GM10266 (cell line): ENCODE results near the gene UCK2.
A peak's percentile ranks its signal among the peaks of the same experiment; 100 is the strongest.

Experiments used
- DNase-seq: peaks from one replicate; pipeline ENCODE4 v3.0.0; 2012; ENCODE audit errors: extremely low spot score
- TF ChIP-seq, protein P1 (sequence below): IDR thresholded peaks from 2 replicates; pipeline ENCODE4 v1.5.1; 2012; ENCODE audit warnings: mild to moderate bottlenecking, low read depth; ENCODE audit not compliant: control insufficient read depth, insufficient read depth; ENCODE audit errors: missing control alignments

UCK2 gene

DNA sequence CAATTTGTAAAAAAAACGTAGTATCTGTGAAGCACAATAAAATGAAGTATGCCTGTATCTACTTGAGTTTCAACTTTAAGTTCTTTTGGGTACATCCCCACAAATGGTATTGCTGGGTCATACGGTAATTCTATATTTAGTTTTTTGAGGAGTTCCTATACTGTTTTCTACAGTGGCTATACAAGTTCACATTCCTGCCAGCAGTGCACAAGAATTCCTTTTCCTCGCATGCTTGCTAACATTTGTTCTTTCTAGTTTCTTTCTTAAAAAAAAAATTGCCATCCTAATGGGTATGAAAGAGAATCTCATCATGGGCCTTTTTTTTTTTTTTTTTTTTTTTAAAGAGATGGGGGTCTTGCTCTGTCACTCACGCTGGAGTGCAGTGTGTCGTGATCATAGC, 41.9 kb downstream of the UCK2 start:
- DNase-seq: no peak

DNA sequence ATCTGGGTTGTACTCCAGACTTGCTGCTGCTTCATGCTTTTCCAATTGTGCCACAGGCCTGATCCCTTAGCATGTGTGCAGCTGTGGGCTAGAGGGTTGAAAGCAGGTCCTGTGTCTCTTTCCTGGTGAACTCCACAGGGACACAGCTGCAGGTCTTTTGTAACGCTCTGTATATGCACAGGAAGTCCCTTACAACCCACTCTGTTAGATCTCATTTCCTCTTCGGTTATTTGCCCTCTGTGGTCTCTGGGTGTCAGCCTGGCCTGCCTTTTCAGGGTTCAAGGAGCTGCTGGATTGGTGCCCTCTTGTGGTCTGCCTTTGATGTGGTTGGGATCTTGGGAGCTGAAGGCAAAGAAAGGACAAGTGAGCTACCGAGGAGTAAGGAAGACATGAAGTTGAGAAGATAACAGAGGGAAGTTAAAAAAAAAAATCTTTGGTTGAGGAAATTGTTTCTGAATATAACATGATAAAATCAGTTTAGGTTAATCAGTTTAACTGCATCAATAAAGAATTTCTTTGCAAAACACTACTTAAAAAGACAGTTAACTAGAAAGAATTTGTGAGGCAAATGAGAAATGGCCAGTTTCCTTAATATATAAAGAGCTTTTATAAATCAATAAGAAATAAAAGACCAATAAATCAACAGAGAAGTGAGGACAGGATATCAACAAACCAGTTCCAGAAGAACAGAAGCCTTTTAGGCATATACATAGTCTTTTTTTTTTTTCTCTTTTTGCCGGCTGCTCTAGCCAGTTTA, 44.1 kb downstream of the UCK2 start:
- TF ChIP-seq, protein P1, sequence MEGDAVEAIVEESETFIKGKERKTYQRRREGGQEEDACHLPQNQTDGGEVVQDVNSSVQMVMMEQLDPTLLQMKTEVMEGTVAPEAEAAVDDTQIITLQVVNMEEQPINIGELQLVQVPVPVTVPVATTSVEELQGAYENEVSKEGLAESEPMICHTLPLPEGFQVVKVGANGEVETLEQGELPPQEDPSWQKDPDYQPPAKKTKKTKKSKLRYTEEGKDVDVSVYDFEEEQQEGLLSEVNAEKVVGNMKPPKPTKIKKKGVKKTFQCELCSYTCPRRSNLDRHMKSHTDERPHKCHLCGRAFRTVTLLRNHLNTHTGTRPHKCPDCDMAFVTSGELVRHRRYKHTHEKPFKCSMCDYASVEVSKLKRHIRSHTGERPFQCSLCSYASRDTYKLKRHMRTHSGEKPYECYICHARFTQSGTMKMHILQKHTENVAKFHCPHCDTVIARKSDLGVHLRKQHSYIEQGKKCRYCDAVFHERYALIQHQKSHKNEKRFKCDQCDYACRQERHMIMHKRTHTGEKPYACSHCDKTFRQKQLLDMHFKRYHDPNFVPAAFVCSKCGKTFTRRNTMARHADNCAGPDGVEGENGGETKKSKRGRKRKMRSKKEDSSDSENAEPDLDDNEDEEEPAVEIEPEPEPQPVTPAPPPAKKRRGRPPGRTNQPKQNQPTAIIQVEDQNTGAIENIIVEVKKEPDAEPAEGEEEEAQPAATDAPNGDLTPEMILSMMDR: peak; percentile 60
- DNase-seq: peak; percentile 40

More for the DNA sequence above, 41.9 kb downstream of the UCK2 start:
- TF ChIP-seq, protein P1: no peak

DNA sequence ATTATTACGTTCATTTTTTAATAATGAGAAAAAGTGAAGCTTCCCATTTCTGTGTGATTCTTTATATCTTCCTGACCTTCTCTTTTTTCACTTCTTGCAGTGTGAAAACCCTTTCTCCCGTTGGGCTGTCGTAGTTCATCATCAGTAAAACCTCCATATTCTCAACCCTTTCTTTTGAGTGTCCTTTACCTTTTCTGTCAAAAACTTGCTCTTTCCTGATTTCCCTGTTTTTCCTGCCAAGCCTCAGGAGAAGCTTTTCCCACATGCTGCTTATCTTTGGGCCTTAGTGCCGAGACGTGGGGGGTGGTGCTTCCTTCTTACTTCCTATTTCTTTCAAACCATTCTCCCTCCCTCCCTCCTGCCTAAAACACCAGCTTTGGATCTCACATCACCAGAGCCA, 46.1 kb downstream of the UCK2 start:
- TF ChIP-seq, protein P1: no peak
- DNase-seq: no peak

DNA sequence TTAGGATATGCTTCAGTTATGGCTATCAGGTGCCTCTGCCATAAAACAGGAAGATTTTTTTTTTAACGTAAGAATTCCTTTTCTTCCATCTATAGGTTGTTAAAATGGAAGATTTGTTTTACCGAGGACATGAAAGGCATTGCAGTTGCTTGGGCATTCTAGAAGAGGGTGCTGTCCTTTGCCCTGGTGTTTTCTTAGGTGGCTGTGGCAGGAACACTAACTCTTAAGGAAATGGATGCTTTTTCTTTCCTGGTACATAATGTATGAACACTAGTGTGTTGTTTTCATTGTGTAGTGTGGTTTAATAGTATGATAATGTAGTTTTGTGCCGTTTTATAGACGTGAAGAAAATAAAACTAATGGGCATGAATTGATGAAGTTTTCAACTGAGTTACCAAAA, 47.2 kb downstream of the UCK2 start:
- no peak for DNase-seq
- TF ChIP-seq, protein P1: no peak

DNA sequence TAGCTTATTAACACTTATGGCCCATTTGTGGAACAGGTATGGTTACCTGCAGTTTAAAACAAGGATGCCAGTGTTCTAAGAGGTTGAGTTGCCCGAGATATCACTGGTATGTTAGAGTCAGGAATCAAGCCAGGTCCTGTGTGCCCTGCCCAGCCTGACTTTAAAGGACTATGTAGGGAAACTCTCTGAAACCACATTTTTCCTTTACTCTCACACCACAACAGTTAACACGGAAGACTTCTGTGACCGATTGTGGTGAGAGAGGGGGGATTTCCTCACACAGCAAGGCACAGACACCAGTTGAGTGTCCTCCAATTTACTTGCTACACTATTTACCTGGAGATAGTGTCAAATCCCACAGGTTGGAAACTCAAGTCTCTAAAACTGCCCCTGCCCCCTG, 47.8 kb downstream of the UCK2 start:
- DNase-seq: no peak
- TF ChIP-seq, protein P1: no peak

DNA sequence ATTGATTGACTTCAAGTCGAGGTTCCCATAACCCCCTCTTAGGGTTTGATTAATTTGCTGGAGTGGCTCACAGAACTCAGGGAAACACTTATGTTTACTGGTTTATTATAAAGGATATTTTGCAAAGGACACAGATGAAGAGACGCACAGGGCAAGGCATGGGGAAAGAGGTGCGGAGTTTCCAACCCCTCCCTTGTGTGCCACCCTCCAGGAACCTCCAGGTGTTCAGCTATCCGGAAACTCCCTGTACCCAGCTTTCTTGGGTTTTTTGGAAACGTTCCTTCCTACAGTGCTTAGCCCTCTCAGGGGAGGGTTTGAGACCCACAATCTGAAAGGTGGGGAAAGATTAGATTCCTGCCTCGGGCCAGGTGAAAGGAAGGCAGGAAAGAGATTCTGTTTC, 48.2 kb downstream of the UCK2 start:
- DNase-seq: no peak
- TF ChIP-seq, protein P1: no peak

DNA sequence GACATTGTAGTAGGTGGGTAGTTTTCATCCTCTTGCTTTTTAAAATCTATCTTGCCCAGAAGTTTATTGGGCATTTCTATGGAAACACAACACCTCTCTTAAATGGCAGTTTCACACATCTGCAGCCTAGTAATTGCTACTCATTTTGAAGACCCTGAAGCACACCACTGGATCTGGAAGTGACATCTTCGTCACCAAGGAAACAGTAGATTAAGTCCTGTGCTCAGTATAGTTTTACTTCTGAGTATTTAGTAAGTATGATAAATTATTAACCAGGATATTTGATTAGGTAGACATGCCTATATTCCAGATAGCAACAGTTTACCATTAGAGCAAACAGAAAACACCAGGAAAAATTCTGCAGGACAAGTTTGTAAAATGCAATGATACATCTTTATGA, 48.7 kb downstream of the UCK2 start:
- DNase-seq: no peak
- TF ChIP-seq, protein P1: no peak
